Measurements from ENCODE around the gene METTL21C.

The METTL21C gene

DNA sequence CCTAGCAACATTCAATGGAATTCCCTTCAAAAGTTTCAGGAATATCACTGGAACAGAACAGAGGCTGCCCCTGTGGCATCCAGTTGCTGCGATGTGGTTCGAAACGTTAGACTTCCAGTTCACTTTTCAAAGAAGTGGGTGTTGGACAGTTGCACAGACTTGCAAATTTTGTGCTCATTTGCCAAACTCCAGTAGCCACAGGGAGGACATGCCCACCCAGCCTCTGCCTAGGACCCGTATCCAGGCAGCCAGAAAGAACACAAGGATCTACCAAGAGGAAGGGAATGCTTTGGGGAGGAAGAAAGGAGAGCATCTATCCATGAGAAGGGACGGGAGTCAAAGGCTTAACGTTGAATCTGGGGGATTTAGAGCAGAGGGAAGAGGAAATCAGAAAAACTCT is at the start of gene METTL21C:
Gene METTL21C (minus strand): TSS at position 108 of the 400 bp plus-strand sequence. CDS start 546 bp downstream, outside the sequence.
- no peak for DNase-seq

DNA sequence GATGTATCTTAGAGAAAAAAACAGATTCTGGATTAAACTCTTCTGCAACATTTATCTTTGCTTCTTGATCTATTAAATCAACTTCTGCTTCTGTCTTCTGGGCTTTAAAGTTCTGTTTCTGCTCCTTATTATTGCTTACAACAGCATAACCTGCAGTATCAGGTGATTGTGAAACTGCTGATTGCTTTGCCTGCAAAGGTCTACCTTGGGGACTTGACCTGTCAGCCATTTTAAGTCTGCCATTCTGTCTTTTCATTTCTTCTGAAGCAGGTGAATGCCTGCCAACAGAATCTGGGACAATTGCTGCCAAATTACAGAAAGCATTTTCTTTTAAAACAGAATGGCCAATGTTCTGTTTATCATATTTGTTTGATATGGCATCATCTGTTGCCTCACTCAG is 47.7 kb upstream of the METTL21C start:
- DNase-seq = no peak

DNA sequence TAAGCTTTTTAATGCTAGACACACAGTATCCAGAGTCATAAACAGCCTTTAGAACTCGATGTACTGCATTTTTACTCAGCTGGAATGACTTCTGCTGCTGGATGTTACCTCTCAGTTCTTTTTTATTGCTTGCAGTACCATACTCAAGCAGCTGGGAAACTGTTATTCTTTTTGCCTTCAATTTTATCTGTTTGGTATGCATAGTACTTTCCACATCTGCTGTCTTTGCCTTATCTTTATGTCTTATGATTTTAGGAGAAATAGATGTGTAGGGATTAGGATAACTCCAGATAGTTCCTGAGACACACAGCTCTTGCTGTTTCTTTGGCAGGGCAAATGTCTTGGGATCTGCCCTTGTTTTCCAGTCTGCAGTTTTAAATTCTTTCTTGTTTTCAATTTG is 47.3 kb upstream of the METTL21C start:
- DNase-seq = no peak

DNA sequence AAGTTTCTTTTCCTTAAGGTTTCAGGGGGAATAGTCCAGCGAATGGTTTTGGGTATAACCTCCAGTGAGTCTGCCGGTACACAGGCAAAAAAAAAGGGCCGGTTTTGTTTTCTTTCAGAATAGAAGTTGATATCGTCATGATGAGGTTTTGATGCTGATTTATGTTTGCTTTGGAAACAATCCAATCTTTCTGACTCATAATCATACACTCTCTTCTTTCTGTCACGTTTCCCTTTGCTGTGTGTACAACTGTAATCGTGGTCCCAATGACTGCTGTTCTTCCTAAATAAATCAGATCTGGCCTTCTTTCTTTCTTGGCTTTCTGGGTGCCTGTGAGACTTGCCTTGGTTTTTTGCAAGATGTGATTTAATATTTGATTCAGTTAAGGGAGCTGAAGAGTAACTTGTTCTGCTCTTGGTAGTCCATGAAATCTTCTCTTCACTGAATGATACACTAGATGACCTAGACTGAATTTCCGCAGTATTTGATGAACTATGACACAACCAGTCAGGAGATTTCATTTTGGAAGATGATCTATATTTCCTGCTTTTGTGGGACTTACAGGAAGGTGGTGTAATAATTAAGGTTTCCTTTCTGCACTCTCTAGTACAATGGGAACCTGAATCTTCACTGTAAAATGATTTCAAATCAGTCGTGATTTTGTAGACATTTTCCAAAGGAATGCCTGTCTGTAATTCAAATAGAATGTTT is 34.9 kb upstream of the METTL21C start:
- DNase-seq = peak; percentile 4

DNA sequence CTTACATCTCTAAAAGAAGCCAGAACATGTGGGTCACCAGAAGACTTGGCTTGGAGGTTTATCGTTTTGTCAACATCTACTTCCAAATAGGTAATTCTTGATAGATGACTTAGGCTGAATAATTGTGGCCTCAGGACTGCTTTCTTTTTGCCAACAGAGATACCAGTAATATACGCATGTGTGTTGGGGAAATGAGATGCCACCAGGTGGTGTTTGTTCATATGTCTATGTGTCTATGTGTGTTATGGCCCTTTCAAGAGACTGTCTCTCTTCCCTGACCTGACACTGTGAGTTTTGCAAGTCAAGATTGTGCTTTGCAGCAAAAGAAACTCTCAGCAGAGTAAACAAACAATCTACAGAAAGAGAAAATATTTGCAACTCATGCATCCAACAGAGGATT is 31.6 kb upstream of the METTL21C start:
- DNase-seq = no peak

DNA sequence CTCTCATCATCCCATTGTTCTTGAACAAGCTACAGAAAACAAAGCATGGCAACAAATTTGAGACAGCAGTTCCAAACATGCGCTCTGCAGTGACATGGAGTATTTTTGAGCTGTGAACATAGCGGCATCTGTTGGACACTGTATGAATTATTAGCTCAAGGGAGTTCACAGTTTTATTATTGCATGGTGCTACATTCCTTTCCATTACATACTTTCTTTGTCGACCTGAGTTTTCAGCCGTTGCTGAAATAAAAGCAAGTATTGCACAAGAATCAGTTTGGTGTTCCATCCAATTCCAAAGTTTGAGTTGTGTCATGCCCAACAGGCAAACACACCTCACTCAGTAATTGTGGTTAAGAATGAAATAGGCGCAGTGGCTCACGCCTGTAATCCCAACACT is 30.1 kb upstream of the METTL21C start:
- DNase-seq = no peak

DNA sequence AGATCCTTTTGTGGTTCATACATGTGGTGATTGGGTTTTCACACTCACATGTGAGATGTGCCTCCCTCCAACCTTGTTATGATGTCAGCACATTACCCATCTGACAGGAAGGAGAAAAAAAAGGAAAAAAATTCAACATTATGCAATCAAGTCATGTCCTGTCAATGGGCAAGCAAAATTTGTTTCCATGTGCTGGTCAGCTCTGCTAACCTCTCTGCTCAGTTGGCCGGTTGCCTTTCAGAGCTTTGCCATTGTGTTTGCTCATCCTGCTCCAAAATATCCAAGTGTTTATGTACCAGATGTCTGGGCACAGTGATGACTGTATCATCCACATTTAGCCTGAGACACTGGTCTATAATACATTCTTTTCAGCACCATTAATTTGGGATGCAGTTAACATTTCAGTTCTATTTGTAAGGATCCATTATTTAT is 27.0 kb upstream of the METTL21C start:
- no peak for DNase-seq

DNA sequence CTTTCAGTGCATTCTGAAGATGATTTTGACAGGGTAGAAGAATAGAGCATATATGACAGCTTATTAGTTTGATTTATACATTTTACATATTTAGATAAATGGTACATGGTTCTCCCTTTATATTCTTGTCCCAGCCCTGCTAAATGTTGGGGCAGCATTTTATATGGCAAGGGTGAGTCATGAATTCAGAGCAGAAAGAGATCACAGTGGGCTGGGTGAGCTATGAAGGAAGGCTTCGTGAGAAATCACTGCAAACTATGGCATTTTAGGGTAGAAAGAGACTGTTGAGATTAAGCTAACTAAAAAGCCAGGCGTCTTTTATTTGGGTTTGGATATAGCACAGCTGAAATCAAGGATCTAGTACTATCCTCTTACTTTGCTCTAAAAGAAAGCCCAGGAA is 23.9 kb upstream of the METTL21C start:
- DNase-seq = no peak

DNA sequence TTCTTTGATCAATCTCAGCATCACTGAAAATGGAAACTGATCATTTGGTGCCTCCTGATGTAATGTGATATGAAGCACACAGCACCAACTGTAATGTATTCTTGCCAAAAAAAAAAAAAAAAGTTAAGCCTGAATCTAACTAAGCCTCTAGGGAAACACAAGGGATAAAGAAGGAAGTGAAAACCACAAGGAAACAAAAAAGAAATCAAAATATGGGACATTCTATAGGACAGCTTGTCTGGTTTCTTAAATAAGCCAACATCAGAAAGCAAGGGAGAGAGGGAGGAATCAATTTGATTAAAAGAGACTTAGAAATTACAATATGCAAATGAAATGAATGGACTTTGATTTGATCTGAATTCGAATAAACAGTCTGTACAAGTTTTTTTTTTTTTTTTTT is 20.6 kb upstream of the METTL21C start:
- no peak for DNase-seq

DNA sequence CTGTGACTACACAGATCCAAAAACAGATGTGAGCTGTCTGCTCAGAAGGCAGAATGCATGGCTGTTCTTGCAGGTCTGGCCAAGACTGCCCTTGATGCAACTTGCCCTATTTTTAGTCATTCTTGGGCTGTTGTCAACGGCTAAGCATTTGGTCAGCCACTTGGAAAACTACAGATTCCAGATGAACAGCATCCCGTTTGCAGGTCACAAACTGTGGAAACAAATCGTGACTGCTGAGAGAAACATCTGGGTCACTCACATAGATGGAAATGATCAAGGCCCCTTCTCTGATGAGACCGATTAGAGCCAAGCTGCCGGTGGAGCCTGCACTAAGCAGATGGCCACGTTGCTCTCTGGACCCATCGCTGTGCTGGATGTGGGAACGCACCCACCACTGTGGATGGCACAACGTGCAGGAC is 15.4 kb upstream of the METTL21C start:
- DNase-seq = no peak

DNA sequence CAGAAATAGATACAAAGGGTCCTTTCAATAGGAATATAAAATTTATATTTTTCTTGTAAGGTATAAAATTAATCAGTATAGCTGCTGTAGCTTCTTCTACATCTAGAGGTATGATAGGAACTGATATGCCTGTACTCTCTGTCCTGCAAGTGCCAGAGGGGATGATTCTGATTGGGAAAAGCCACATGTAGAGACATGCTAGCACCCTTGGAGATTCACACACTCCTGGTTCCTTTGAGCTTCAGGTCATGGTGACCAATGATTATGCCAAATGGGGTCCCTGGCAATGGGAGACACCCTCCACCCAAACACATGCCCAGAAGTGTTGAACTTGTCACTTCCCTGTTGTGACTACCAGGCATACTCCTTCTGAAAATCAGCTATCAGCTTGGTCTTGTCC is 14.7 kb upstream of the METTL21C start:
- DNase-seq = no peak

DNA sequence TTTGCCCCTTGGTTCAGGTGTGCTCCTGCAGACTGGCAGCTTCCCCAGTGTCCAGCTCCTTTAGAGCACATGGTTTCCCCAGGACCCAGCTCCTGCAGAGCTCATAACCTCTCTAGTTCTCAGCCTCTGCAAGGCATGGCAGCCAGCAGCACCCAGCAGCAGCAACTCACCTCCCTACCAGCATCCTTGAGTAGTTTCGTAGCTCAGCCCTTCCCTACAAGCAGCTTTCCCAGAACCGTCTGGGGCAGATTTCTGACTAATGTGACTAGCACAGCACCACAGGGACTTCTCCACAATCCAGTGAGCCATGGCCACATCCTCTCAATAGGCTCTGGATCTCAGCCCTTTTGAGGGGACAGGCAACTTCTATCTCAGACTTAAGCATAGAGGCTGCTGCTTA is 14.1 kb upstream of the METTL21C start:
- no peak for DNase-seq

DNA sequence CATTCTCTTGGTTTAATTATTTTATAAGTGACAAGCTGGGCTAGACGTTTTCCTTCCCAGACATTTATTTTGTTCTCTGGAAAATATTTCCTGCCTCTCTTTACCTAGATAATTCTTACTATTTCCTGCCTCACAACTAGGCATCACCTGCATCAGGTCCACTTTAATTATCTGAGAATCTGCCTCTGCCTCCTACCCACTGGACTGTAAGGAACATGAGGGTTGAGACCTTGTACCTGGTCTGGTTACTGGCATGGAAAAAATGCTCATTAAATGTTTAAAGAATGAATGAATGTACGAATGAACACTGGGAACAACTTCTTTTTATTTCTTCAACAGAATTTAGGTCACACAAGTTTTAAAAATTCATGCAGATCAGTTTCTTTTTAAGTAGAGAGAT is 13.4 kb upstream of the METTL21C start:
- no peak for DNase-seq

DNA sequence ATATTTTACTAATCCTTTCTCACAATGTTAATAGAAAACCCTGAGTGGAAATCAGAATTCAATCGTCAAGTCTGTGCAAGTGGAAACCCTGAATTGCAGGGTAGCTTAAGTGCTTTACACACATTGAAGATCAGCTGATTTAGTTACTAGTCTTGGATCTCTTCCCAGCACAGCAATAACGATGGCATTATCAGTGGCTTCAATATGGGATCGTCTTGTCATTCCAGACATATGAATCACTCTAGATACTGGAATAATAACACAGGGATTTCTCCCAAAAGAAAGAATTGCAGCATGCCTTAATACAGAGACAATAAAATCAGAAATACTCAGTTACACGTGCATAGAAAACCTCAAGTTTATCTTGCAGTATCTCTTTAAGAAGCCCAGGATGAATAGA is 12.6 kb upstream of the METTL21C start:
- peak; percentile 1 for DNase-seq

DNA sequence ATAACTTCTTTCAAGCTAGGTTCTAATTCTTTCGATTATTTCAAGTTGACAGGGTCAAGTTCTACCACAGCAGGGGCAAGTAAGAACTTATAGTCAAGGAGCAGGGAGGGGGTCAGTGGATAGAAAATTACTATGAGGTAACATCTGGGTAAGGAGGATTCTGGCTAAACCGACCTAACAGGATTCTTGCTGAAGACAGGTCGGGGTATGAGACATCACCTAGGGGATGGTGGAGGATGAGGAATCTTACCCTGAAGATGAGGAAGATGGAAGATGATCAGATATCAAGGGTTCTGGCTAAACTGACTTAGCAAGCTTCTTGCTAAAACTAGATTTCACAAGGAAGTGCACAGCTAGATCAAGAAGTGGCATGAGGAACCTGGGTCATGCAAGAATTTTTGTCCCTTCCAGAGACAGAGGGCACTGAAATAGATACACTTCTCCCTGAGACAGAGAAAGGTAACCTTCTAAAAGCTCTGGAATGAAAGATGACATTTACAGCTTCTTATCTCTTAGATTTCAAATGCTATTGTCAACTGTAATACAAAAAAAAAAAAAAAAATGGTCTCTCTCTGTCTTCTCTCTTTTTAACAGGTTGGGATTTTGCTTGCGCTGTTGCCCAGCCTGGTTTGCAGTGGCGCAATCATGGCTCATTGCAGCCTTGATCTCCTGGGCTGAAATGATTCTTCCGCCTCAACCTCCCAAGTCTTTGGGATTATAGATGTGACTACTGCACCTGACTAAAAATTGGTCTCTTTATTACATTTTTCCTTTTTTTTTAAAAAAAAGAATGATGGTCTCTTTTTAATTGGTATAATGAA is 9.6 kb upstream of the METTL21C start:
- no peak for DNase-seq

DNA sequence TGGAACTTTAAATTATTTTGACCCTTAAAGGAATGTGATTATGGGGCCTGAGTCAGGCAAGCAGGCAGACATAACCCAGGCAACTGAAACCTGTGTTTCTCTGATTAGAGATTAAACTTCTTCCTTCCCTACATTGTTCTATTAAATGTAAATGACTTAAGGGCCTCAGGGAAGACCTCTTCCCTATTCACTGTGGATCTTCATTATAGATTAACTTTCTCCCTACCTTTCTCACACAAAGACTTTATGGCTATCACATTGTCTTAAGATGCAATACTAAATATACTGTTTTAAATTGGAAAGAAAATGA is 8.8 kb upstream of the METTL21C start:
- DNase-seq = no peak

DNA sequence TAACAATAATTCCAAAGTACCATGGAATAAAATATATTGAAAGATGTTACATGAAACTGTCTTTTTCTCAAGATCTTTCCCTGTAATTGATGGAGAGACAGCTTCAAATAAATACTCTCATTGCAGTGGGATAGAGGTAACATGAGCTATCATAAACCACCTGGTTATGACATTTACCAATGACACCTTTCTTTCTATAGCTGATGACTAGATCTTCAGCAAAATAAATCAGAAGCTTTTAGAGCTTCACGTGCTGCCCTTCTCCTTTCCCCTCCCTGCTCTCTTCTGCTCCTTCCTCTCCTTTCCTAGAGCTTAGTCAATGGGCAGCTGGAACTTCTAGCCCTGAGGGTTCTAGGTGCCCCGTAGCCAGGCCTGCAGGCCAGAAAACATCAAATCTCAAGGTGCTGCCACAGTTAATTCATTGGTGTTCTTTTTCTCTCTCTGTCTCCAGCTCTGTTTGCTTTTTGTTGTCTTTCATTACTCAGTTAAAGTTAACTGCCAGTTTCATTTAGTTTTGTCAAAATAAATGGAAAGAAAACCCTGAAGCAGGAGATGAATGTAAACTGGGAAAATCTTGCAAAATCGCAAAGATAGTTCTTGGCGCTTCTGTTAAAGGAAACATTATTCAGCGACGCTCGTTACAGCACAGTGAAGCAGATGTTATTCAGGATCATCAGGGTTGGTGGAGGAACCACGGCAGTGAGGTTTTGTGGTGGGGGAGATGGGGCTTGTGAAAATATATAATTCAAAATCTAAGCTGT is 8.3 kb upstream of the METTL21C start:
- DNase-seq = no peak

DNA sequence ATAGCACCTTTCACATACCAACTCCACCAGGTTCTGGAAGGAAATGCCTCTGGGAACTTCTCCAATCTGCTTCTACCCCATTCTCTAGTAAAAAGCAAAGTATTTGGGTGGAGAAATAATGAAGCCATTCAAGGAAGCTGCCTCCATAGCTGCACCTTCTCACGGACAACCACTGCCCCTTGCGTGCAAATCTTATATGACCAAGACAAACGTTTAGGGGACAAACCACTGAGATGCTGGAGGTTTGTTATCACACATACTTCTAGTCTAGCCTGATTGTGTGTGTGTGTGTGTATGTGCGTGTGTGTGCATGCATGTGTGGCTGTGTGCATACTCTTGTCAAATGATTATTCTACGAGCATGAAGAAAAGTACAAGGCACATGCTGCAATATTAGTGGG is 6.5 kb upstream of the METTL21C start:
- DNase-seq = no peak

DNA sequence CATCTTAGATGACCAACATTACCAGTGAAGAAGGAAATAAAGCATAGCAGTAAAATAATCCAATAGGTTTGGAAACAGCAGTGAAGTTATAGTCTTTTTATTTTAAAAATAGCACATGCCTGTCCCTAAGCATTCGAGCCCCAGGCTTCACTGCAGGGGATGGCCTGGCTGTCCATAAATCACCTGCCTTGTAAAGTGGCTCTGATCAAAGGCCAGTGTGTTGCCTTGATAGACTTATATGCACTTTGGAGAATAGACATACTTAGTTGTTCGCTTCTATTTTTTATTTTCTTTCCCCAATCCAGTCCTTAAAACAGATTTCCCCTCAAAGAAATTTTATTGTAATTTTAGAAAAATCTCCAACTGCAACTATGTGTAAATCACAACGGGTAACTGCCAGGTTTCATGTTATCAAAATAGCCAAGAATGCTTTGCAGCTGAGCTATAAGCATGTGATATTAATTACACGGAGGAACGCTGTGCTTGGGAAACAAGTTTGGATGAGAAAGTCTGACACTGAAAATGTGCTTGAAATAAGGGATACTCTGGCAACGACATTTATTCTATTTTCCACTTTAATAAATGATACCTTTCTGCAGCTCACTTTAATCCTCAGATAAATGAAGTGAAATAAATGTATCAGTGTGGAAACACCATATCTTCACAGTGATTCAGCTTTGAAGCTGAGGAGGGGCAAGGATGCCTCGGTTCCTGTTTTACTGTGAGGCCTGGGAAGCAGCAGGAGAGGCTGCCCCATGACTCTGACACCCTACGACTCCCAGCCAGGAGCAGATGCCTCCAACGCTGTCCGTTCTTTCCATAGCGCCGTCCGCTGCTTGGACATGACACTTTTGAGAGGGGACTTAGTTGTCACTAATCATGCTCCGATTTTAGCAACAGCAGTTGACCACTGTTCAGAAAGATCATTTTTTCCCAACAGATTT is 5.5 kb upstream of the METTL21C start:
- DNase-seq = no peak

DNA sequence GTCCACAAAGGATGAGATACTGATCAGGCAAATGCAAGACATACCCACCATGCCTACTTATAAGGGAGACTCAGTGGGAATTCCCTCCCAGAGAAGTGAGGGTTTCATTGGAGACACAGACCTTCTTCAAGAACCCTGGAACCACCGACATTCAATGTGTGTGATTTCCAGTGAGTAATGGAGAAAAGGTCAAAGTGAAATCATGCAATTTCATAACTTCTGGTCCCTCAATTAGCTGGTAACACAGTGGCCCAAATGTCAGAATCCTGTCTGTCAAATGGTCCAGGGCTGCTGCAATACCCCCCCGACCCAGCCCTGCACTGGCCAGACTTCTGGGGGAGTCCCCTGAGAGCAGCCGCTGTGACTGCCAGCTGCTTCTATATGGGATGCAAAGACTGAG is 4.7 kb upstream of the METTL21C start:
- DNase-seq = no peak

DNA sequence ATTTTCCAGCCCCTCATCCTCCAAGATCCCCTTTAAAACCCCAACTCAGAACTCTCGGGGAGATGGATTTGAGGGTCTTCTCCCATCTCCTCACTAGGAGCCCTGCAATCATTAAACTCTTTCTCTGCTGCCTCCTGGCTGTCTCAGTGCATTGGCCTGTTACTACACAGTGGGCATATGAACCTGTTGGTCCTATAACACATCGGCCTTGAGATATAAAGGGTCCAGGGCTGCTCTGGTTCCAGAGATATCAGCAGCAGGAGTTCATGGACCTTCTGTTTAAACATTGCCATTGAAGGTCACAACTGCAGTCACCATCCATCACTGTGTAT is 3.8 kb upstream of the METTL21C start:
- DNase-seq = no peak

DNA sequence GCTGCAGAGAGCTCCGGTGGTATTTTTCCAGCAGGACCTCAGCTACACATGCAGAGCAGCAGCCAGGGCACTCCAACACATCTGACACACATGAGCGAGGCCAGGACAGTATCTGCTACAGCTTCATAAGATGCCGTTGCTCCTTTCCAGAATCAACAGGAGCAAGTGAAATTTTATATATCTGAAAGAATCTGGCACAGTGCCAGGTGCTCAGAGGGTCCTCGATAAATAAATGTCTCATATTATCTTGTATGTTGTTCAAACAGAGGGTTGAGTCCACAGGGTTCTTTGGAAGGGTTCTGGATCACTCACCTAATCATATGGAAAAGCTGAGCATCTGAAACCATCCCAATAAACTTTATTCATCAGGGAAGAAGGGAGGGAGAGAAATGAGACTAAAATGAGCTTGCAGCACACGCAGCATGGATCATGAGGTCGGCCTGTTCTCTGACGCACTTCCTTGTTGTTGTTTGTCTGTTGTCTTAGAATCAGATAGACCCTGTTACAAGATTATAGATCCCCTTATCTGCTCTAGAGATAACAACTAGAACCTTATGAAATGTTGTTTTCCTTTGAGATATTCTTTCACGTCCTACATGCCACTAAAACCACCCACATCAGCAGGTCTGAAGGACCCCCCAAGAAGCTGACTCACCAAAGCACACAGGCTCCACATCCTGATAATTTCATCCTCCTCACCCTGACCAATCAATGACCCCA is 3.2 kb upstream of the METTL21C start:
- no peak for DNase-seq

Data from NCI-H2029 (cell line).